Activated gamma-delta T cell treated with anti-CD3 and anti-CD28 coated beads, Interleukin-2, amount 50 U/mL, for 16 hours (primary cell): Measurements from ENCODE around the gene ABHD2.
"Not testable (repeated sequence)": the region's sequence is repeated elsewhere in the genome, so short reads cannot be mapped to it uniquely, and the experiment has no call there.

Experiments
- DNase-seq: peaks from one replicate; pipeline ENCODE4 v3.0.0-alpha.2; 2020; ENCODE audit warnings: low read depth

Gene ABHD2

DNA sequence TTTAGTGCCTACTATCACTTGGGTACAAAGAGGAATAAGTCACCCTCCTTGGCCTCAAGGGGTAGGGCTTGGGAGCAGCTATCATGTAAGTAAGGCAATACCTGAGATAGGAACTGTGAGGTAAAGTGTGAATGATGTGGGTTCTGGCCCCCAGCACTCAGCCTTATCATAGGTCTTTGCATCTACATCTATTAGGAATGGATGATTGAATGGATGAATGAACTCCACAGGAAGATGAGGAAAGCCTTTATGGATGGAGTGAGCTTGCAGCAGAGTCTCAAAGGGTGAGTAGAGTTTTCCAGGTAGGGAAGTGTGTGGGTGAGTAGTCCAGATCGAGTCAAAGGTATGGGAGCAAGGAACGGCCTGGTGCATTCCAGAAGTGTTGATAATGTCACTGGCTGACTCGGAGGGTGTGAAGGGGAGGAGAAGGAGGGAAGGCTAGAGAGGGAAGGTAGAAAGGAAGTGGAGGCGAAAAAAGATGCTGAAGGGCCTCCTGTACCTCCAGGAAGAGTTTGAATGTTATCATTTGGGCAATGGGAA is 13.1 kb upstream of the ABHD2 start:
- DNase-seq = no peak

GRCh38 chr15:89075846-89076245 is 12.4 kb upstream of the ABHD2 start:
- no peak for DNase-seq

DNA sequence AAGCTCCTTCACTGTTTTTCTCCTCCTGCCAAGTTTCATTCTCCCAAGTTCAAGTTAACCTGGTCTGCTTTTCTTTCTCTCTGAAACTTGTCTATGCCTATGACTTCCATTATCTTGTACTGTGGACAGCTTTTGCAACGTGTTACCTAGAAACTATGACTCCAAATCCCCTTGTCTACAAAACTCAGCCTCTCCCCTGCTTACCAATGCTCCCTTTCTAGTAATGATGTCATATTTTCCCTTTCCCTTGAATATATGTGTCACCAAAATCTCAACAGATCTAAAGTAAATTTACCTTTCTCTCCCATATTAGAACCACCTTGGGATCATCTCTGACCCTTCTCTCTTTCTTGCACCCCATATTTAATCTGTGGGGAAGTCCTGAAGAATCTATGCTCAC is 10.5 kb upstream of the ABHD2 start:
- DNase-seq = no peak

GRCh38 chr15:89078851-89079810 is 9.1 kb upstream of the ABHD2 start:
- no peak for DNase-seq

GRCh38 chr15:89081878-89082277 is 6.4 kb upstream of the ABHD2 start:
- DNase-seq = no peak

GRCh38 chr15:89083246-89083645 is 5.0 kb upstream of the ABHD2 start:
- no peak for DNase-seq

- DNase-seq = no peak
Measured at GRCh38 chr15:89085289-89085926, 2.8 kb upstream of the ABHD2 start.

GRCh38 chr15:89085933-89086332 is 2.3 kb upstream of the ABHD2 start:
- not testable (repeated sequence) for DNase-seq

DNA sequence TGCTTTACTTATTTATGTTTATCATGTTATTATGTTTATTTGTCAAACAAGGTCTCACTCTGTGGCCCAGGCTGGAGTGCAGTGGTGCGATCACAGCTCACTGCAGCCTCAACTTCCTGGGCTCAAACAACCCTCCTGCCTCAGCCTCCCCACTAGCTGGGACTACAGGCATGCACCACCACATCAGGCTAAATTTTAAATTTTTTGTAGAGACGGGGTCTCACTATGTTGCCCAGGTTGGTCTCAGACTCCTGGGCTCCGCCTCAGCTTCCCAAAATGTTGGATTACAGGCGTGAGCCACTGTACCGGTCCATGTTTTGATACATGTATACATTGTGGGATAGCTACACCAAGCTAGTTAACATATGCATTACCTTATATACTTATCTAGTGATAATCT is 1.9 kb upstream of the ABHD2 start:
- DNase-seq = not testable (repeated sequence)

GRCh38 chr15:89087161-89087829 is 961 bp upstream of the ABHD2 start:
- no peak for DNase-seq

DNA sequence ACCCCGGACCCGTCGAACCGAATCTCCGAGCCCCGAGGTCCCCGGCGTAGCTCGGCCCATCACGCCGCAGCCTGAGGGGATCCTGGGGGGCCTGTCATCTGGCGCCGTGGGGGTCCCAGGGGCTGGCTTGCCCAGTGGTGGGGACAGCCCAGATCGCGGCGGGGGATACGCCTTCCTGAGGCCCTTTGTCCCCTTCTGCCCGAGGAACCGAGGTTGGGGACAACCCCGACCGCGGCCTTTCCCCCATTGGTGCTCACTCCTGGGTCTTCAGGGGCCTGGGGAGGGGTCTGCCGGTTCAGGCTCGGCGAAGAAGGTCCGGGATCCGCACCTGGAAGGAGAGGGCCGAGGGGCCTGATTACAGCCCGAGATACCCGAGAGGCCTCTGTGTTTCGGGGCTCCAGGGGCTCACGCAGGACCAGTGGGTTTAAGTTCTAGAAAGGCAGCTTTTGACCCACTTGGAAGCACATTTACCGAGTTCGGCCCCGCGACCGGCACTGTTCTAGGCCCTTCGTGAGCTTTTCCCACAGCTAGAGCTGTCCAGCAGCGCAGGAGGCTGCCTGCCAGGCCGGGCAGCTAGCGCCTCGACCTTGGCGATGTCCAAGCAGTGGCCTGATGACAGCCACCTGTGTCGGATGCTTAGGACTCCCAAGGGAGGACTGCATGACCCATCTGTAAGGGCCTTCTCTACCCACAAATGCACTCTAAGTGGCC is 504 bp downstream of the ABHD2 start:
- DNase-seq = no peak

DNA sequence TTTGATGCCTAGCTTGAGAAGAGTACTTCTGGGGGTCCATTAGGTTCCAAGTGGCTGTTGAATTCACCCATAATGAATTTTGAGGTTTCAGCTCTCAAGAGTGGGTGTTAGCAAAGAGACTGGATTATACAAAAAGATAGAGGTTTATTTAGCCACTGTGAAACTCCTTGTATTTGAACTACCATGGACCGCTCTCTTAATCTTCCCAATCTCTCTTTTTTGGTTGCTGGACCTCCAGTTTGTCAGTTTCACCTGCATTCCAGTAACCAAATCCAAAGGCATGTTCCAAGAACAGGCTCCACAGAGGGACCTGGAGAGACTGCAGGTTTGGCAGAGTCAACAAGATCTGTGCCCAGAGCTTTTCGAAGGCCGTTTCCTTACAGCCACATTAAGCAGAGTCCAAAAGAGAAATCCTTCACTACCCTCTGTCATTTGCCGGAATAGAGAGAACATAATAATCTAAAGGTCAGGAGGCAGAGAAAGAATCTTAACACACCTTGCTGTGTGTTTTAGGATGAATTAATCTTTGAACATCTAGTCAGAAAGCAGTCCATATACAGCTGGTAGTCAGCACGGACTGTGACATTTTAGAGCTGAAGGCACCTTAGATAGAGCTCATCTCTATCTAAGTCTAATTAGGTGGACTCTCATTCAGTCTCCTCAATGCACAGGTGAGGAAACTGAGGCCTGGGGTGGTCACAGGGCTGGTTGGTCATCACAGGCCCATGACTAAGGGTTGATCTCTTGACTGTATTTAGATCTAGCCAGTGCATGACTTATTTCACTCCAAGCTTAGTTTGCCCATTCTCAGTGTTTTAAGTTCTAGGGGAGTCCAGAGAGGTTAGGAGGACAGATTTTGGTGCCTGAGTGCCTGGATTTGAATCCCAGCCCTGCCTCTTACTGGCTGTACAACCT is 1.3 kb downstream of the ABHD2 start:
- no peak for DNase-seq

DNA sequence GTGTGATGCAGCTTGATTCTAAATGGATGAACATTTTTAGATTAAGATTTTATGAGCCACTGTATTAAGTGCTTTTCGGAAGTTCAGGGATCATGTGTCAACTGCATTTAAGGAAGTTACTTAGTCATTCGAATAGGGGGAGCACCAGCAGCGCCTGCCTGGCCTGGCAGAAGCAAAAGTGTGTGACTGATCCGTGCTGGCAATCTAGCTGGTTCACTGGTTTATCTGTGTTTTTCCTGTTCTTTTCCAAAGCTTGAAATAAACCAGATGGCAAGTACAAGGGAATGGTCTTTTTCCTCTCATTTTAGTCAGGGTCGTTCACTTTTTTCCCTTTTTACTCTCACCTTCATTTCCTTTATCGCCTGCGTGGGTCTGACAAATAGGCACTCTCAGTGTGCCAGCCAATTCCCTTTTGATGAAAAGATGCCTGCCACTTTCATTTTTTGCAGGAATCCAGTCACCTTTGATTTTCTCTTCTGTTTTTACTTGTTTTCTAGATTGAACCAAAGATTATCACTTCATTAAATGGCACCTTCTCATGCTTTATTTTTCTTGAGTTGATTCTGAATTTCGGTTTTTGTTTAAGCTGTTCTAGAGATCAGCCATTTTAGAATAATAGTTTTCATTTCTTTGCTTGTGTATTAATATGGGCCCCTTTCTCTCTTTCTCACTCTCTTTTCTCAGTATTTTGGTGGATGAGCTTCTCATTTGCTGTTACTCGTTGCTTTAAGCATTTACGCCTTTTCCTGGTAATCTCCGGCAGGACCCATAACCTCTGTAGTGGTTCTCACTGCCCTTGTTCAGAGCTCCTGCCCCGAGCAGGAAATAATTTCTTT is 2.8 kb downstream of the ABHD2 start:
- no peak for DNase-seq

DNA sequence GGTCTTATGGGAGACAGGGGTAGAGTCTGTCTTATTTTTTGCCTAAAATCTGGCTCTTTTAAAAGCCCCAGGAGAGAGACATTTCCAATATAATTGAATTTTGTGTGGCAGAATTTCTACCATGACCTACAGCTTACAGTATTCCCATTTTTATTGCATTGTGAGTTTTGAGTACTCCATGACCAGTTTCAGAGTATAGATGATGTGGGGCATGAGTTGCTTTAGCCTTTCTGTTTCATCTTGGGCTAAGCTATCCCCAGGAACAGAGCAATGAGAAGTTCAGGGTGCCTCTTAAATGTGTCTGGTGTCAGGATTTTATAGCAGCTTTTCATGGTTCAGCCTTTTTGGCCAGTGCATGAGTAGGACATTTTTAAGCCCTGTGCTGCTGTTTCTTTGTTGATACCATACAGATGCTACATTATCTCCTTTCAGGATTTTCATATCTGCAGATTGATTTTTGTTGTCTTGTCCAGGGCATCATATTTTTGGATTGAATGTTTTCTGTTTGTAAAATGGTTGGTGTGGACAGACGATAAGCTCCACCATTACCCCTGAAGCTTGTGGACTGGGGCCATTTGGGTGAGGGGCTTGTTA is 3.5 kb downstream of the ABHD2 start:
- no peak for DNase-seq

DNA sequence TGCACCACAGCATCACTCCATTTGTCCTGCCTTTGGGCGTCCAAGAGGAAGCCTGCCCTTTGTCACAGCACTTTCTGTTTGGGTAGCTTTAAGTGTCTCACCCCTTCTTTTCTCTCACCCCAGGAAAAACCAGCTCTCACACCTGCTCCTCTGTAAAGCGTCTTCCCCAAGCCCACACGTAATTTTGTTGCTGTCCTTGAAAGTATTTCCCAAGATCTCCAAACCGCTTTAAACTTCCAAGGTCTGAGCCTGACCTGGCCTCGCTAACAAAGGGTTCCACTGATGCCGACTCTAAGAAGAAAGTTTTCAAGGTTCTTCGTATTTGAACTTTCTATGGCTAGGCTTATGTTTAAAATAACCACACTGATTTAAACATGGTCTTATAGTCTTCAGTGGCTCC is 5.3 kb downstream of the ABHD2 start:
- DNase-seq = no peak

DNA sequence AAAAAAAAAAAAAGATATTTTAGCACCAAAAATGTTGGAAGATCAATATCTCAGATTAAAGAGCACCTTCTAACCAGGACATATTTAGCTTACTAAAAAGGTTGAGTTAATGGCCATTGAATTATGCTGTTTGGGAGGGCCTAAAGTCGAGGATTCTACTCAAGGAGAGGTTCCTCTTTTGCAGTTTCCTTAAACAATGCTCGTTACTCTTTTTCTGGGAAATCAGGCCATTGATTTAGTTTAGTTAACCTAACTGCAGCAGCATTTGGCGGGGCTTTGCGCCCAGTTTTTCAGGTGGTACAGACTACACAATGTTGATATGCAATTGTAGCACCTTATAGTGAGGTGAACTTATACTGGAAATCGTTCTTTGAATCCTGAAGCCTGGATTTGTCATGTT is 6.8 kb downstream of the ABHD2 start:
- DNase-seq = no peak

- no peak for DNase-seq
Measured at GRCh38 chr15:89095556-89095955, 7.3 kb downstream of the ABHD2 start.

GRCh38 chr15:89096664-89097063 is 8.4 kb downstream of the ABHD2 start:
- no peak for DNase-seq

DNA sequence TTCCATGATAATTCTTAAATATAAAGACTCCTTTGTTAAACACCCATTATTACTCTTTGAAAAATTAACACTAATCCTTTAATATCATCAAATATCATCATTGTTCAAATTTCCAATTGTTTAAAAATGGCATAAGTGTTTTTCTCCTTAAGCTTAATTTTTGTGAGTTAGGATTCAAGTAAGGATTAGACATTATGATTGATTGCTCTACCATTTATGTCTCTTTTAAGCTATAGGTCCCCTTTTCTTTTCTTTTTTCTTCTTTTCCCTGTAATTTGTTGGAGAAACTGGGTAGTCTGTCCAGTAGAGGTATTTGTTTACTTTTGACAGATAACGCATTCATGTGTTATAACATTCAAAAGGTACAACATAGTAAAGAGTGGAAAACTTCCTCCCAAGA is 9.1 kb downstream of the ABHD2 start:
- no peak for DNase-seq

- no peak for DNase-seq
Measured at GRCh38 chr15:89098281-89098680, 10.0 kb downstream of the ABHD2 start.
